Naive thymus-derived CD4-positive, alpha-beta T cell (primary cell): ENCODE data around the gene NAPG. TPM values are rescaled to one million over a fixed set of nuclear protein-coding genes. Genes with fewer than 3 reads are reported as not detected.
A peak's percentile ranks its signal among the peaks of the same experiment; 100 is the strongest.

Source experiments
- ATAC-seq: fragments of 150-1000 bp; cut with Tn5 transposase; 2 replicates; pipeline ENCODE4 v1.10.0; 2021; ENCODE audit warnings: mild to moderate bottlenecking, moderate library complexity
- CTCF ChIA-PET: fragments of 350-600 bp; sonication (Branson Sonifier 250); formaldehyde crosslinking; loops from one replicate; lab custom pipeline; 2021; ENCODE audit warnings: antibody characterized with exemption; lab: Charles Lee
- POLR2A ChIA-PET: fragments of 350-600 bp; sonication (Branson Sonifier 250); formaldehyde crosslinking; loops from one replicate; lab custom pipeline; 2021; ENCODE audit warnings: antibody characterized with exemption, inconsistent platforms; lab: Charles Lee
- DNase-seq, 9 donors: peaks; one replicate each; pipeline versions ENCODE4 v3.0.0 to v3.0.0-alpha.2; 2020 to 2022; ENCODE audit warnings: mixed read lengths in 1 of 9
- H3K27ac ChIP-seq: one replicate; pipeline ENCODE4 v1.7.0; 2013; ENCODE audit warnings: mild to moderate bottlenecking, low read depth, low read length, moderate library complexity
- H3K27me3 ChIP-seq, 2 donors: one replicate each; pipeline ENCODE4 v1.7.0; 2013; ENCODE audit warnings: low read length in 2 of 2, mild to moderate bottlenecking in 2 of 2, moderate library complexity in 2 of 2; ENCODE audit not compliant: control insufficient read depth in 2 of 2, insufficient read depth in 2 of 2
- H3K36me3 ChIP-seq, 3 experiments: 1 replicate in 2 of 3; 2 replicates in 1 of 3; pipeline ENCODE4 v1.7.0; 2013; ENCODE audit warnings: low read length in 3 of 3, mild to moderate bottlenecking in 3 of 3, moderate library complexity in 1 of 3; ENCODE audit not compliant: insufficient read depth in 3 of 3, control insufficient read depth in 2 of 3
- H3K4me1 ChIP-seq, 2 donors: one replicate each; pipeline ENCODE4 v1.7.0; 2013; ENCODE audit warnings: low read length in 2 of 2, mild to moderate bottlenecking in 2 of 2, moderate library complexity in 1 of 2; ENCODE audit not compliant: control insufficient read depth in 2 of 2, insufficient read depth in 2 of 2
- H3K4me3 ChIP-seq: 2 replicates; pipeline ENCODE4 v1.7.0; 2013; ENCODE audit warnings: mild to moderate bottlenecking, low read length
- H3K9me3 ChIP-seq, 3 experiments: 1 replicate in 2 of 3; 2 replicates in 1 of 3; pipeline ENCODE4 v1.7.0; 2013; ENCODE audit warnings: low read length in 3 of 3; ENCODE audit not compliant: control insufficient read depth in 2 of 3
- H3K27ac Mint-ChIP-seq, 9 donors: one replicate each; pipeline ENCODE4 v1.8.0; 2020 to 2022; ENCODE audit warnings: mixed read lengths in 9 of 9, mild to moderate bottlenecking in 8 of 9, moderate library complexity in 5 of 9, inconsistent platforms in 2 of 9
- H3K27me3 Mint-ChIP-seq, 5 donors: one replicate each; pipeline ENCODE4 v1.8.0; 2021 to 2022; ENCODE audit warnings: mixed read lengths in 5 of 5, mild to moderate bottlenecking in 1 of 5
- H3K36me3 Mint-ChIP-seq, 5 donors: one replicate each; pipeline ENCODE4 v1.8.0; 2020 to 2022; ENCODE audit warnings: mixed read lengths in 5 of 5, mild to moderate bottlenecking in 3 of 5, inconsistent platforms in 1 of 5
- H3K4me1 Mint-ChIP-seq, 7 donors: one replicate each; pipeline ENCODE4 v1.8.0; 2020 to 2022; ENCODE audit warnings: mixed read lengths in 7 of 7, mild to moderate bottlenecking in 3 of 7, inconsistent platforms in 1 of 7
- H3K4me3 Mint-ChIP-seq, 10 donors: one replicate each; pipeline ENCODE4 v1.8.0; 2020 to 2022; ENCODE audit warnings: mild to moderate bottlenecking in 10 of 10, mixed read lengths in 10 of 10, moderate library complexity in 6 of 10, inconsistent platforms in 2 of 10
- H3K9me3 Mint-ChIP-seq, 11 donors: one replicate each; pipeline ENCODE4 v1.8.0; 2020 to 2022; ENCODE audit warnings: mixed read lengths in 11 of 11, mild to moderate bottlenecking in 4 of 11, inconsistent platforms in 1 of 11, moderate library complexity in 1 of 11
- intact Hi-C, 2 donors: fragments of 100-400 bp; cut with micrococcal nuclease; formaldehyde crosslinking; loops; one replicate each; pipeline ENCODE4 v1.15.1; 2023
- polyA plus RNA-seq, 2 donors: library from polyadenylated mRNA; unstranded; fragments of 300-500 nt; fragmentation: Illumina TruSeq; gene quantifications; one replicate each; pipeline ENCODE4 v1.2.3, GENCODE V29; 2021
- total RNA-seq, 6 experiments: library from RNA in 5 of 6; stranded (reverse) in 5 of 6; gene quantifications; 1 replicate in 5 of 6; 2 replicates in 1 of 6; pipeline ENCODE4 v1.2.3 and lab custom pipeline; 2021 to 2026

The NAPG gene
- 10 to 100 TPM; 28.1 to 35.7 (median 30.0) TPM for total RNA-seq
- 10 to 100 TPM; 10.2 to 12.9 TPM for polyA plus RNA-seq
- 36.1 reads per million, percentile 64 among the genes with 10 or more reads in this experiment for total RNA-seq (lab: John Stamatoyannopoulos, UW)

- DNase-seq (peak; percentile 88 to 94 (median 91)), ATAC-seq (peak; percentile 94)
- intact Hi-C loops, result loop anchor here (1.0 to 10.0 kb wide), 13 partner anchors 36 to 1919 kb away; partner anchors contain the start of genes RAB12 (in 2 of the 2), TWSG1 (in 2 of the 2), AFG3L2 (in 1 of the 2) and CHMP1B (in 1 of the 2)
- Mint-ChIP-seq H3K4me1 (peaks cover 45 to 65% (median 57%) of the 10 kb centered on the region in 7 donors), H3K27ac (peak within 1 kb of the TSS; percentile 84 to 99 (median 96)), H3K9me3 (peaks cover 0 to 3% (median 0%) of the 10 kb centered on the region in 11 donors), H3K27me3 (peaks cover 0 to 10% (median 0%) of the 10 kb centered on the region in 5 donors), H3K4me3 (peak within 1 kb of the TSS; percentile 94 to 99 (median 98)), H3K36me3 (peaks cover 0 to 3% (median 0%) of the 10 kb centered on the region in 5 donors)
- Histone ChIP-seq H3K36me3 (peaks cover 0 to 7% (median 0%) of the 10 kb centered on the region in 3 experiments), H3K27me3 (no peaks in the 10 kb centered on the region), H3K9me3 (no peaks in the 10 kb centered on the region), H3K4me3 (peak within 1 kb of the TSS; percentile 93), H3K27ac (peak within 1 kb of the TSS; percentile 76), H3K4me1 (peaks cover 4 to 22% of the 10 kb centered on the region in 2 donors)
- POLR2A ChIA-PET, result interaction anchor here (1.0 kb wide), 2 partner anchors 568 to 612 kb away, joined by 4 to 5 read pairs; partner anchors contain the start of gene VAPA
- CTCF ChIA-PET, result no interaction called here
Measured at GRCh38 chr18:10525697-10526560, at the start of gene NAPG. TSS of gene NAPG (plus strand) at chr18:10526027. CDS start at chr18:10526103, 76 bp downstream.

GRCh38 chr18:10476338-10476791, 49.5 kb upstream of the NAPG start:
- H3K4me3 Mint-ChIP-seq, result no peak overlapping the region
- DNase-seq (no peak), ATAC-seq (no peak)
- CTCF ChIA-PET, result no interaction called here
- H3K27me3 ChIP-seq, result no peaks in the 10 kb centered on the region
- no peak overlapping the region for H3K27ac Mint-ChIP-seq
- H3K36me3 ChIP-seq, result no peaks in the 10 kb centered on the region
- intact Hi-C loops, result no loop called here
- H3K36me3 Mint-ChIP-seq, result no peaks in the 10 kb centered on the region
- H3K9me3 Mint-ChIP-seq, result no peaks in the 10 kb centered on the region
- H3K4me1 ChIP-seq, result no peaks in the 10 kb centered on the region
- H3K27ac ChIP-seq, result no peak overlapping the region
- POLR2A ChIA-PET, result no interaction called here
- H3K9me3 ChIP-seq, result no peaks in the 10 kb centered on the region
- no peak overlapping the region for H3K4me3 ChIP-seq
- peaks cover 0 to 3% (median 0%) of the 10 kb centered on the region in 7 donors for H3K4me1 Mint-ChIP-seq
- H3K27me3 Mint-ChIP-seq, result peaks cover 6 to 47% (median 25%) of the 10 kb centered on the region in 5 donors

- Histone ChIP-seq H3K9me3 (no peaks in the 10 kb centered on the region), H3K27me3 (no peaks in the 10 kb centered on the region), H3K4me1 (no peaks in the 10 kb centered on the region), H3K4me3 (no peak overlapping the region), H3K27ac (no peak overlapping the region), H3K36me3 (no peaks in the 10 kb centered on the region)
- H3K27ac Mint-ChIP-seq, result no peak overlapping the region
- ChIA-PET CTCF (no interaction called here), POLR2A (no interaction called here)
- no peaks in the 10 kb centered on the region for H3K9me3 Mint-ChIP-seq
- no peaks in the 10 kb centered on the region for H3K36me3 Mint-ChIP-seq
- intact Hi-C loops, result no loop called here
- peaks cover 6 to 47% (median 25%) of the 10 kb centered on the region in 5 donors for H3K27me3 Mint-ChIP-seq
- ATAC-seq (no peak), DNase-seq (no peak)
- H3K4me3 Mint-ChIP-seq, result no peak overlapping the region
- peaks cover 0 to 3% (median 0%) of the 10 kb centered on the region in 7 donors for H3K4me1 Mint-ChIP-seq
Measured at GRCh38 chr18:10477121-10477862, 48.5 kb upstream of the NAPG start.

- POLR2A ChIA-PET, result no interaction called here
- no peak for ATAC-seq
- H3K4me1 ChIP-seq, result no peaks in the 10 kb centered on the region
Measured at GRCh38 chr18:10477863-10478260, 48.0 kb upstream of the NAPG start.

GRCh38 chr18:10481831-10482230, 44.0 kb upstream of the NAPG start:
- no peak overlapping the region for H3K4me3 Mint-ChIP-seq
- no peak for DNase-seq
- no peak for ATAC-seq
- H3K9me3 Mint-ChIP-seq, result peaks cover 0 to 1% (median 0%) of the 10 kb centered on the region in 11 donors
- POLR2A ChIA-PET, result no interaction called here
- intact Hi-C loops, result no loop called here
- no peak overlapping the region for H3K27ac ChIP-seq
- peaks cover 0 to 9% (median 0%) of the 10 kb centered on the region in 7 donors for H3K4me1 Mint-ChIP-seq
- H3K36me3 ChIP-seq, result no peaks in the 10 kb centered on the region
- no peaks in the 10 kb centered on the region for H3K27me3 ChIP-seq
- CTCF ChIA-PET, result no interaction called here
- no peaks in the 10 kb centered on the region for H3K4me1 ChIP-seq
- no peak overlapping the region for H3K4me3 ChIP-seq
- H3K27me3 Mint-ChIP-seq, result peaks cover 6 to 27% (median 13%) of the 10 kb centered on the region in 5 donors
- H3K9me3 ChIP-seq, result no peaks in the 10 kb centered on the region
- no peaks in the 10 kb centered on the region for H3K36me3 Mint-ChIP-seq
- no peak overlapping the region for H3K27ac Mint-ChIP-seq

More at GRCh38 chr18:10477863-10478260, 48.0 kb upstream of the NAPG start:
- CTCF ChIA-PET, result no interaction called here
- Mint-ChIP-seq H3K9me3 (no peaks in the 10 kb centered on the region), H3K4me1 (peaks cover 0 to 3% (median 0%) of the 10 kb centered on the region in 7 donors), H3K36me3 (no peaks in the 10 kb centered on the region), H3K27me3 (peaks cover 6 to 47% (median 25%) of the 10 kb centered on the region in 5 donors), H3K27ac (no peak overlapping the region), H3K4me3 (no peak overlapping the region)
- Histone ChIP-seq H3K4me3 (no peak overlapping the region), H3K27ac (no peak overlapping the region), H3K27me3 (no peaks in the 10 kb centered on the region), H3K9me3 (no peaks in the 10 kb centered on the region), H3K36me3 (no peaks in the 10 kb centered on the region)
- intact Hi-C loops, result no loop called here
- no peak for DNase-seq

GRCh38 chr18:10482363-10482984, 43.4 kb upstream of the NAPG start:
- Histone ChIP-seq H3K9me3 (no peaks in the 10 kb centered on the region), H3K4me1 (no peaks in the 10 kb centered on the region), H3K4me3 (no peak overlapping the region), H3K27me3 (no peaks in the 10 kb centered on the region), H3K36me3 (no peaks in the 10 kb centered on the region), H3K27ac (no peak overlapping the region)
- no peak overlapping the region for H3K4me3 Mint-ChIP-seq
- peaks cover 0 to 1% (median 0%) of the 10 kb centered on the region in 11 donors for H3K9me3 Mint-ChIP-seq
- CTCF ChIA-PET, result no interaction called here
- H3K27me3 Mint-ChIP-seq, result peaks cover under 1 to 21% (median 7%) of the 10 kb centered on the region in 5 donors
- intact Hi-C loops, result no loop called here
- POLR2A ChIA-PET, result no interaction called here
- ATAC-seq (no peak), DNase-seq (no peak)
- H3K4me1 Mint-ChIP-seq, result peaks cover 0 to 9% (median 0%) of the 10 kb centered on the region in 7 donors
- no peaks in the 10 kb centered on the region for H3K36me3 Mint-ChIP-seq
- no peak overlapping the region for H3K27ac Mint-ChIP-seq
